CD4-positive, alpha-beta T cell treated with Interleukin-6 at 100 ng/mL for 8 hours (primary cell): Measurements from ENCODE around the gene PRRX1.

Experiments
- DNase-seq: peaks from one replicate; pipeline ENCODE4 v3.0.0-alpha.2; 2020; ENCODE audit warnings: mixed read lengths, low spot score

Gene PRRX1

GRCh38 chr1:170691258-170691657, 27.3 kb downstream of the PRRX1 start:
- DNase-seq, result no peak

- no peak for DNase-seq
Observed at GRCh38 chr1:170692866-170693575, 29.1 kb downstream of the PRRX1 start.

- no peak for DNase-seq
Observed at GRCh38 chr1:170694172-170694926, 30.4 kb downstream of the PRRX1 start.

- no peak for DNase-seq
Observed at GRCh38 chr1:170695955-170696590, 32.1 kb downstream of the PRRX1 start.

GRCh38 chr1:170696591-170697290, 32.8 kb downstream of the PRRX1 start:
- no peak for DNase-seq

GRCh38 chr1:170697316-170697715, 33.4 kb downstream of the PRRX1 start:
- no peak for DNase-seq

GRCh38 chr1:170698301-170699275, 34.7 kb downstream of the PRRX1 start:
- DNase-seq, result no peak

GRCh38 chr1:170699696-170700095, 35.8 kb downstream of the PRRX1 start:
- no peak for DNase-seq

GRCh38 chr1:170700842-170701615, 37.1 kb downstream of the PRRX1 start:
- no peak for DNase-seq

- no peak for DNase-seq
Observed at GRCh38 chr1:170701962-170702361, 38.0 kb downstream of the PRRX1 start.

- DNase-seq, result no peak
Observed at GRCh38 chr1:170703591-170703990, 39.7 kb downstream of the PRRX1 start.

GRCh38 chr1:170704256-170704655, 40.3 kb downstream of the PRRX1 start:
- no peak for DNase-seq

GRCh38 chr1:170705981-170706380, 42.0 kb downstream of the PRRX1 start:
- no peak for DNase-seq

GRCh38 chr1:170707117-170707516, 43.2 kb downstream of the PRRX1 start:
- no peak for DNase-seq

- no peak for DNase-seq
Observed at GRCh38 chr1:170707959-170708655, 44.2 kb downstream of the PRRX1 start.

GRCh38 chr1:170711682-170712081, 47.8 kb downstream of the PRRX1 start:
- no peak for DNase-seq

- no peak for DNase-seq
Observed at GRCh38 chr1:170714163-170714562, 50.2 kb downstream of the PRRX1 start.

- no peak for DNase-seq
Observed at GRCh38 chr1:170714938-170715337, 51.0 kb downstream of the PRRX1 start.

- no peak for DNase-seq
Observed at GRCh38 chr1:170716835-170717429, 53.0 kb downstream of the PRRX1 start.
